ENCODE measurements around the gene PCCA.

DNA sequence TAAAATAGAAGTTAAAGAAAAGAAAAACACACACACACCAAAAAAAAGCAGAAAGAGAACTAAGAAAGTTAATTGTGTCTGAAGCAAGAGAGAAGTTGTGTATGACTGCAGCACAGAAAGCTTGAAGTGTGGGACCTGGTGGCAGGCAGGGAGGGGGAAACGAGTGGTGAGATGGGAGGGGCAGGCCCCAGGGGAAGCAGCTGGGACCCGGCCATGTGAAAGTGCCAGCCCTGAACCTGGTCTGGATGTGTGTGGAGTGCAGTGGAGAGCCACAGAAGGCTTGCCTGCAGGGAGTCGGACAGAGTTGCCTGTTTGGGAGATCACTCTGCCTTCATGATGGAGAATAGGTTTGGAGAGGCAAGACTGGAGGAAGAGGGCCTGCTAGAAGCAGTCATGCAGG is 300.7 kb downstream of the PCCA start:
- TF ChIP-seq POLR2A (IDR thresholded peaks at IDR 0.05), result no peak
- TF ChIP-seq, protein P1, sequence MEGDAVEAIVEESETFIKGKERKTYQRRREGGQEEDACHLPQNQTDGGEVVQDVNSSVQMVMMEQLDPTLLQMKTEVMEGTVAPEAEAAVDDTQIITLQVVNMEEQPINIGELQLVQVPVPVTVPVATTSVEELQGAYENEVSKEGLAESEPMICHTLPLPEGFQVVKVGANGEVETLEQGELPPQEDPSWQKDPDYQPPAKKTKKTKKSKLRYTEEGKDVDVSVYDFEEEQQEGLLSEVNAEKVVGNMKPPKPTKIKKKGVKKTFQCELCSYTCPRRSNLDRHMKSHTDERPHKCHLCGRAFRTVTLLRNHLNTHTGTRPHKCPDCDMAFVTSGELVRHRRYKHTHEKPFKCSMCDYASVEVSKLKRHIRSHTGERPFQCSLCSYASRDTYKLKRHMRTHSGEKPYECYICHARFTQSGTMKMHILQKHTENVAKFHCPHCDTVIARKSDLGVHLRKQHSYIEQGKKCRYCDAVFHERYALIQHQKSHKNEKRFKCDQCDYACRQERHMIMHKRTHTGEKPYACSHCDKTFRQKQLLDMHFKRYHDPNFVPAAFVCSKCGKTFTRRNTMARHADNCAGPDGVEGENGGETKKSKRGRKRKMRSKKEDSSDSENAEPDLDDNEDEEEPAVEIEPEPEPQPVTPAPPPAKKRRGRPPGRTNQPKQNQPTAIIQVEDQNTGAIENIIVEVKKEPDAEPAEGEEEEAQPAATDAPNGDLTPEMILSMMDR (IDR thresholded peaks at IDR 0.05), result no peak

All from suprapubic skin (tissue), 3 donors.